H9 (cell line): Measurements from ENCODE around the gene STXBP6. TPM values are rescaled to one million over a fixed set of nuclear protein-coding genes. Genes with fewer than 3 reads are reported as not detected.

Source experiments
- DNase-seq: peaks from one replicate; pipeline ENCODE4 v3.0.0-alpha.2; 2017
- H2AFZ ChIP-seq: one replicate; pipeline ENCODE4 v1.6.1; 2013; ENCODE audit warnings: mild to moderate bottlenecking, low read length, control low read depth, moderate library complexity
- H2AK5ac ChIP-seq: 2 replicates; pipeline ENCODE4 v1.6.1; 2013; ENCODE audit warnings: low read length, control low read depth, mixed read lengths; ENCODE audit not compliant: insufficient read length
- H2BK120ac ChIP-seq: one replicate; pipeline ENCODE4 v1.6.1; 2013; ENCODE audit warnings: low read depth, mild to moderate bottlenecking, low read length, control low read depth, inconsistent platforms; ENCODE audit not compliant: poor library complexity, severe bottlenecking
- H2BK12ac ChIP-seq: 2 replicates; pipeline ENCODE4 v1.6.1; 2013; ENCODE audit warnings: low read length, control low read depth, mixed read lengths, low read depth; ENCODE audit not compliant: insufficient read length
- H2BK15ac ChIP-seq: 2 replicates; pipeline ENCODE4 v1.6.1; 2013; ENCODE audit warnings: low read depth, low read length, control low read depth
- H2BK20ac ChIP-seq: one replicate; pipeline ENCODE4 v1.6.1; 2013; ENCODE audit warnings: low read depth, mild to moderate bottlenecking, low read length, control low read depth, inconsistent platforms; ENCODE audit not compliant: poor library complexity, severe bottlenecking
- H2BK5ac ChIP-seq: 2 replicates; pipeline ENCODE4 v1.6.1; 2013; ENCODE audit warnings: low read length, control low read depth, mixed read lengths; ENCODE audit not compliant: insufficient read length
- H3K14ac ChIP-seq: 2 replicates; pipeline ENCODE4 v1.6.1; 2013; ENCODE audit warnings: low read length, control low read depth; ENCODE audit not compliant: insufficient read depth
- H3K18ac ChIP-seq: 2 replicates; pipeline ENCODE4 v1.6.1; 2013; ENCODE audit warnings: low read depth, mild to moderate bottlenecking, mixed read lengths, low read length, control low read depth; ENCODE audit not compliant: insufficient read length
- H3K23ac ChIP-seq: 2 replicates; pipeline ENCODE4 v1.6.1; 2013; ENCODE audit warnings: low read length, control low read depth, mixed read lengths, low read depth; ENCODE audit not compliant: insufficient read length
- H3K23me2 ChIP-seq: 2 replicates; pipeline ENCODE4 v1.6.1; 2013; ENCODE audit warnings: low read depth, mild to moderate bottlenecking, mixed read lengths, low read length, control low read depth; ENCODE audit not compliant: insufficient read length, poor library complexity, severe bottlenecking
- H3K27ac ChIP-seq: 2 replicates; pipeline ENCODE4 v1.5.1; 2013; ENCODE audit warnings: low read length, control low read depth, mixed read lengths, low read depth; ENCODE audit not compliant: insufficient read length
- H3K27me3 ChIP-seq: 2 replicates; pipeline ENCODE4 v1.6.1; 2013; ENCODE audit warnings: low read length, control low read depth, inconsistent platforms; ENCODE audit not compliant: insufficient read depth
- H3K4ac ChIP-seq: 2 replicates; pipeline ENCODE4 v1.6.1; 2013; ENCODE audit warnings: low read depth, mild to moderate bottlenecking, control low read depth, inconsistent platforms, low read length, moderate library complexity
- H3K4me1 ChIP-seq: 2 replicates; pipeline ENCODE4 v1.6.1; 2013; ENCODE audit warnings: low read length, control low read depth, inconsistent platforms; ENCODE audit not compliant: insufficient read depth
- H3K4me2 ChIP-seq: 2 replicates; pipeline ENCODE4 v1.6.1; 2013; ENCODE audit warnings: low read length, control low read depth, mixed read lengths; ENCODE audit not compliant: insufficient read length, insufficient read depth
- H3K56ac ChIP-seq: 2 replicates; pipeline ENCODE4 v1.6.1; 2013; ENCODE audit warnings: low read depth, mild to moderate bottlenecking, mixed read lengths, low read length, control low read depth; ENCODE audit not compliant: insufficient read length
- H3K79me1 ChIP-seq: 2 replicates; pipeline ENCODE4 v1.6.1; 2013; ENCODE audit warnings: low read depth, mild to moderate bottlenecking, moderate library complexity, low read length, control low read depth, inconsistent platforms; ENCODE audit not compliant: insufficient read depth, poor library complexity, severe bottlenecking
- H3K79me2 ChIP-seq: 2 replicates; pipeline ENCODE4 v1.6.1; 2013; ENCODE audit warnings: low read length, control low read depth, inconsistent platforms; ENCODE audit not compliant: insufficient read depth
- H3K9ac ChIP-seq: 2 replicates; pipeline ENCODE4 v1.6.1; 2013; ENCODE audit warnings: low read length, control low read depth, mixed read lengths; ENCODE audit not compliant: insufficient read length; ENCODE audit errors: extremely low read depth
- H3K9me3 ChIP-seq: one replicate; pipeline ENCODE4 v1.6.1; 2013; ENCODE audit warnings: low read depth, low read length, inconsistent platforms; ENCODE audit not compliant: control insufficient read depth
- H3T11ph ChIP-seq: one replicate; pipeline ENCODE4 v1.6.1; 2013; ENCODE audit warnings: mild to moderate bottlenecking, low read length, control low read depth, inconsistent platforms
- H4K20me1 ChIP-seq: one replicate; pipeline ENCODE4 v1.6.1; 2013; ENCODE audit not compliant: control insufficient read depth, insufficient read length, insufficient read depth
- H4K5ac ChIP-seq: 2 replicates; pipeline ENCODE4 v1.6.1; 2013; ENCODE audit warnings: low read depth, mild to moderate bottlenecking, mixed read lengths, low read length, control low read depth; ENCODE audit not compliant: insufficient read length
- H4K8ac ChIP-seq: replicated peaks from 2 replicates; pipeline ENCODE4 v1.6.1; 2013; ENCODE audit warnings: low read length, control low read depth, mixed read lengths, low read depth; ENCODE audit not compliant: insufficient read length
- H4K91ac ChIP-seq: 2 replicates; pipeline ENCODE4 v1.6.1; 2013; ENCODE audit warnings: low read depth, mild to moderate bottlenecking, moderate library complexity, mixed read lengths, low read length, control low read depth; ENCODE audit not compliant: insufficient read length
- H3K27ac Mint-ChIP-seq, 3 experiments: 2 replicates in 2 of 3; 3 replicates in 1 of 3; pipeline ENCODE4 v1.8.0; 2020 to 2021; ENCODE audit warnings: mixed read lengths in 3 of 3, mild to moderate bottlenecking in 1 of 3, moderate library complexity in 1 of 3
- H3K27me3 Mint-ChIP-seq: 2 replicates; pipeline ENCODE4 v1.8.0; 2021; ENCODE audit warnings: low read depth, mild to moderate bottlenecking, moderate library complexity, mixed read lengths
- H3K36me3 Mint-ChIP-seq, 3 experiments: 2 replicates in 2 of 3; 3 replicates in 1 of 3; pipeline ENCODE4 v1.8.0; 2020 to 2021; ENCODE audit warnings: low read depth in 3 of 3, mixed read lengths in 3 of 3; ENCODE audit not compliant: insufficient read depth in 1 of 3
- H3K4me1 Mint-ChIP-seq, 2 experiments: 2 replicates each; pipeline ENCODE4 v1.8.0; 2020; ENCODE audit warnings: mixed read lengths in 2 of 2
- H3K4me3 Mint-ChIP-seq, 2 experiments: 2 replicates in 1 of 2; 3 replicates in 1 of 2; pipeline ENCODE4 v1.8.0; 2020 to 2021; ENCODE audit warnings: mild to moderate bottlenecking in 2 of 2, mixed read lengths in 2 of 2, moderate library complexity in 1 of 2
- H3K9me3 Mint-ChIP-seq, 2 experiments: 2 replicates in 1 of 2; 3 replicates in 1 of 2; pipeline ENCODE4 v1.8.0; 2020; ENCODE audit warnings: mild to moderate bottlenecking in 2 of 2, mixed read lengths in 2 of 2, moderate library complexity in 1 of 2
- WGBS: extraction: QIAGEN DNeasy Blood & Tissue Kit; methylation state at CpG from one replicate; pipeline ENCODE4 v1.1.7; 2013; ENCODE audit warnings: missing lambda C conversion rate, low lambda C conversion rate, mixed read lengths; ENCODE audit not compliant: insufficient read length; ENCODE audit errors: extremely low coverage; 5-methylcytosine and 5-hydroxymethylcytosine counted together
- total RNA-seq: library from RNA; stranded (reverse); gene quantifications from 2 replicates; pipeline ENCODE4 v1.2.1, GENCODE V29; 2021
- TF ChIP-seq, protein P1 (sequence below): fragments of 200-600 bp; sonication (generic); conservative IDR thresholded peaks from 3 replicates; pipeline ENCODE4 v1.8.0; 2021; ENCODE audit warnings: antibody characterized with exemption, mild to moderate bottlenecking

Gene STXBP6
- total RNA-seq, 1 experiment from 2014 or later, result 3.6 TPM

DNA sequence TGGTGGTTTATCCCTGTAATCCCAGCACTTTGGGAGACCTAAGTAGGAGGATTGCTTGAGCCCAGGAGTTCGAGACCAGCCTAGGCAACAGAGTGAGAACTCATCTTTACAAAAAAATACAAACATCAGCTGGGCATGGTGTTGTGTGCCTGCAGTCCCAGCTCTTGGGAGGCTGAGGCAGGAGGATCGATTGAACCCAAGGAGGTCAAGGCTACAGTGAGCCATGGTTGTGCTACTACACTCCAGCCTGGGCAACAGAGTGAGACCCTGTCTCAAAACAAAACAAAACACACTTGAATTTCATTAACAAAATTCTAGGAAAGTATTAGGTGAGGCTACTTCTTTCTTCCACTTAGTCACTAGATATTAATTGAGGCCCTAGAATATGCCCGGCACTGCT is 77.1 kb downstream of the STXBP6 start:
- Histone ChIP-seq H3K4ac (no peak overlapping the region), H3K4me1 (no peaks in the 10 kb centered on the region), H3K23me2 (no peaks in the 10 kb centered on the region), H2BK20ac (no peak overlapping the region), H4K91ac (no peak overlapping the region), H4K8ac (no peak overlapping the region), H2BK5ac (no peak overlapping the region), H2BK120ac (no peak overlapping the region), H2BK15ac (no peak overlapping the region), H2AK5ac (no peak overlapping the region), H3K9me3 (no peaks in the 10 kb centered on the region), H3K23ac (no peak overlapping the region), H3T11ph (no peak overlapping the region), H3K27ac (no peak overlapping the region), H4K20me1 (no peaks in the 10 kb centered on the region), H3K27me3 (no peaks in the 10 kb centered on the region), H3K79me2 (no peaks in the 10 kb centered on the region), H3K79me1 (no peaks in the 10 kb centered on the region), H3K18ac (no peak overlapping the region), H2BK12ac (no peak overlapping the region), H3K14ac (no peak overlapping the region), H2AFZ (no peak overlapping the region), H4K5ac (no peak overlapping the region), H3K9ac (no peak overlapping the region), H3K56ac (no peak overlapping the region), H3K4me2 (no peak overlapping the region)
- no peak for DNase-seq
- Mint-ChIP-seq H3K4me1 (no peaks in the 10 kb centered on the region), H3K4me3 (no peak overlapping the region), H3K9me3 (no peaks in the 10 kb centered on the region), H3K36me3 (no peaks in the 10 kb centered on the region), H3K27ac (no peak overlapping the region), H3K27me3 (no peaks in the 10 kb centered on the region)
- WGBS, result no CpG with 5 or more reads among the region's 3 CpGs
- TF ChIP-seq, protein P1, sequence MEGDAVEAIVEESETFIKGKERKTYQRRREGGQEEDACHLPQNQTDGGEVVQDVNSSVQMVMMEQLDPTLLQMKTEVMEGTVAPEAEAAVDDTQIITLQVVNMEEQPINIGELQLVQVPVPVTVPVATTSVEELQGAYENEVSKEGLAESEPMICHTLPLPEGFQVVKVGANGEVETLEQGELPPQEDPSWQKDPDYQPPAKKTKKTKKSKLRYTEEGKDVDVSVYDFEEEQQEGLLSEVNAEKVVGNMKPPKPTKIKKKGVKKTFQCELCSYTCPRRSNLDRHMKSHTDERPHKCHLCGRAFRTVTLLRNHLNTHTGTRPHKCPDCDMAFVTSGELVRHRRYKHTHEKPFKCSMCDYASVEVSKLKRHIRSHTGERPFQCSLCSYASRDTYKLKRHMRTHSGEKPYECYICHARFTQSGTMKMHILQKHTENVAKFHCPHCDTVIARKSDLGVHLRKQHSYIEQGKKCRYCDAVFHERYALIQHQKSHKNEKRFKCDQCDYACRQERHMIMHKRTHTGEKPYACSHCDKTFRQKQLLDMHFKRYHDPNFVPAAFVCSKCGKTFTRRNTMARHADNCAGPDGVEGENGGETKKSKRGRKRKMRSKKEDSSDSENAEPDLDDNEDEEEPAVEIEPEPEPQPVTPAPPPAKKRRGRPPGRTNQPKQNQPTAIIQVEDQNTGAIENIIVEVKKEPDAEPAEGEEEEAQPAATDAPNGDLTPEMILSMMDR, result no peak
